Measurements from ENCODE around the gene JAM3.

The JAM3 gene

GRCh38 chr11:134068829-134069425 is at the start of gene JAM3:
JAM3 (plus strand) TSS chr11:134069072; CDS start chr11:134069084, 12 bp downstream.
- peak; percentile 93 to 97 for DNase-seq (ENCODE audit: low read depth in 2 of 2)

GRCh38 chr11:134019500-134019899 is 49.4 kb upstream of the JAM3 start:
- DNase-seq (ENCODE audit: low read depth in 2 of 2), result no peak

GRCh38 chr11:134020598-134020997 is 48.3 kb upstream of the JAM3 start:
- DNase-seq (ENCODE audit: low read depth in 2 of 2), result no peak

GRCh38 chr11:134021326-134021725 is 47.5 kb upstream of the JAM3 start:
- DNase-seq (ENCODE audit: low read depth in 2 of 2), result no peak

- no peak for DNase-seq (ENCODE audit: low read depth in 2 of 2)
Observed at GRCh38 chr11:134022748-134023147, 46.1 kb upstream of the JAM3 start.

GRCh38 chr11:134024420-134025081 is 44.3 kb upstream of the JAM3 start:
- peak; percentile 37 to 50 for DNase-seq (ENCODE audit: low read depth in 2 of 2)

- no peak for DNase-seq (ENCODE audit: low read depth in 2 of 2)
Observed at GRCh38 chr11:134025082-134025429, 43.8 kb upstream of the JAM3 start.

GRCh38 chr11:134026655-134027343 is 42.1 kb upstream of the JAM3 start:
- DNase-seq (ENCODE audit: low read depth in 2 of 2), result no peak

GRCh38 chr11:134027671-134028070 is 41.2 kb upstream of the JAM3 start:
- no peak for DNase-seq (ENCODE audit: low read depth in 2 of 2)

GRCh38 chr11:134028368-134028920 is 40.4 kb upstream of the JAM3 start:
- no peak for DNase-seq (ENCODE audit: low read depth in 2 of 2)

GRCh38 chr11:134030853-134031252 is 38.0 kb upstream of the JAM3 start:
- no peak for DNase-seq (ENCODE audit: low read depth in 2 of 2)

- DNase-seq (ENCODE audit: low read depth in 2 of 2), result no peak
Observed at GRCh38 chr11:134032043-134032442, 36.8 kb upstream of the JAM3 start.

GRCh38 chr11:134032501-134033091 is 36.3 kb upstream of the JAM3 start:
- no peak for DNase-seq (ENCODE audit: low read depth in 2 of 2)

- no peak for DNase-seq (ENCODE audit: low read depth in 2 of 2)
Observed at GRCh38 chr11:134033276-134033675, 35.6 kb upstream of the JAM3 start.

GRCh38 chr11:134033696-134034491 is 35.0 kb upstream of the JAM3 start:
- DNase-seq (ENCODE audit: low read depth in 2 of 2), result peak in 1 of 2 donors; percentile 63

- DNase-seq (ENCODE audit: low read depth in 2 of 2), result no peak
Observed at GRCh38 chr11:134034496-134035381, 34.1 kb upstream of the JAM3 start.

GRCh38 chr11:134036492-134037045 is 32.3 kb upstream of the JAM3 start:
- no peak for DNase-seq (ENCODE audit: low read depth in 2 of 2)

- DNase-seq (ENCODE audit: low read depth in 2 of 2), result peak in 1 of 2 donors; percentile 46
Observed at GRCh38 chr11:134037046-134037908, 31.6 kb upstream of the JAM3 start.

GRCh38 chr11:134038897-134039470 is 29.9 kb upstream of the JAM3 start:
- DNase-seq (ENCODE audit: low read depth in 2 of 2), result no peak

All from stimulated activated CD4-positive, alpha-beta T cell treated with anti-CD3 and anti-CD28 coated beads, Interleukin-15, amount 100 ng/mL, for 48 hours (primary cell).